Transverse colon (tissue), 4 donors: ENCODE measurements around the gene SOX2.

ENCODE experiments used
- CTCF ChIP-seq, 5 experiments: fragments of 200-600 bp in 3 of 5; fragments of 450-650 bp in 2 of 5; sonication (generic) in 3 of 5; IDR thresholded peaks; 1 replicate in 2 of 5; 2 replicates in 3 of 5; pipeline ENCODE4 v1.5.1; 2016 to 2017; ENCODE audit warnings: antibody characterized with exemption in 5 of 5, inconsistent platforms in 3 of 5, mild to moderate bottlenecking in 2 of 5, moderate library complexity in 1 of 5
- EP300 ChIP-seq: sonication (generic); formaldehyde crosslinking; IDR thresholded peaks from one replicate; pipeline ENCODE4 v1.6.1; 2017; ENCODE audit warnings: antibody characterized with exemption, low read depth
- POLR2A ChIP-seq: fragments of 450-650 bp; IDR thresholded peaks from one replicate; pipeline ENCODE4 v1.6.1; 2016; ENCODE audit warnings: antibody characterized with exemption, mild to moderate bottlenecking, moderate library complexity
- POLR2AphosphoS5 ChIP-seq, 3 donors: sonication (generic); formaldehyde crosslinking; IDR thresholded peaks; one replicate each; pipeline ENCODE4 v1.6.1; 2016; ENCODE audit warnings: antibody characterized with exemption in 3 of 3

DNA sequence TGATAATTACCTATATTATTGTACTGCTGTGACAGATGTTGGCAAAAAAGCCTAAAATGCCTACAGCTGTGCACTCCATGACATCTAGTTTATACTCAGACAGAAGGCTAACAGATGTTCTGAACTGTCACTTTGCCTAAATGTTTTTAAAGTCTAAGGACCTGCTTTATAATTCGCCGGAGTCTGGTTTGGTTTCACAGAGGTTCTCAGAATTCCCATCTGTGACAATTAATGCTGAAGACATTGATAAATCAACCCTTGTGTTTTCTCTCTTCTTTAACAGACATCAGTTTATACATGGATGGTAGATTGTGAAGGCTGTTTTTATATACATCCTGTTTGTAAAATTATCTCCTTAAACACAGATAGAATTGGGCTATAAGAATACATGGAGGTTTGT is 19.8 kb upstream of the SOX2 start:
- TF ChIP-seq CTCF (IDR thresholded peaks at IDR 0.05) (no peak), POLR2A (no peak), EP300 (no peak), POLR2AphosphoS5 (IDR thresholded peaks at IDR 0.05) (no peak)
